H9 (cell line): ENCODE data around the gene LTF. TPM values are rescaled to one million over a fixed set of nuclear protein-coding genes. Genes with fewer than 3 reads are reported as not detected.

Experiments
- DNase-seq: peaks from one replicate; pipeline ENCODE4 v3.0.0-alpha.2; 2017
- H2AFZ ChIP-seq: one replicate; pipeline ENCODE4 v1.6.1; 2013; ENCODE audit warnings: mild to moderate bottlenecking, low read length, control low read depth, moderate library complexity
- H2AK5ac ChIP-seq: 2 replicates; pipeline ENCODE4 v1.6.1; 2013; ENCODE audit warnings: low read length, control low read depth, mixed read lengths; ENCODE audit not compliant: insufficient read length
- H2BK120ac ChIP-seq: one replicate; pipeline ENCODE4 v1.6.1; 2013; ENCODE audit warnings: low read depth, mild to moderate bottlenecking, low read length, control low read depth, inconsistent platforms; ENCODE audit not compliant: poor library complexity, severe bottlenecking
- H2BK12ac ChIP-seq: 2 replicates; pipeline ENCODE4 v1.6.1; 2013; ENCODE audit warnings: low read length, control low read depth, mixed read lengths, low read depth; ENCODE audit not compliant: insufficient read length
- H2BK15ac ChIP-seq: 2 replicates; pipeline ENCODE4 v1.6.1; 2013; ENCODE audit warnings: low read depth, low read length, control low read depth
- H2BK20ac ChIP-seq: one replicate; pipeline ENCODE4 v1.6.1; 2013; ENCODE audit warnings: low read depth, mild to moderate bottlenecking, low read length, control low read depth, inconsistent platforms; ENCODE audit not compliant: poor library complexity, severe bottlenecking
- H2BK5ac ChIP-seq: 2 replicates; pipeline ENCODE4 v1.6.1; 2013; ENCODE audit warnings: low read length, control low read depth, mixed read lengths; ENCODE audit not compliant: insufficient read length
- H3K14ac ChIP-seq: 2 replicates; pipeline ENCODE4 v1.6.1; 2013; ENCODE audit warnings: low read length, control low read depth; ENCODE audit not compliant: insufficient read depth
- H3K18ac ChIP-seq: 2 replicates; pipeline ENCODE4 v1.6.1; 2013; ENCODE audit warnings: low read depth, mild to moderate bottlenecking, mixed read lengths, low read length, control low read depth; ENCODE audit not compliant: insufficient read length
- H3K23ac ChIP-seq: 2 replicates; pipeline ENCODE4 v1.6.1; 2013; ENCODE audit warnings: low read length, control low read depth, mixed read lengths, low read depth; ENCODE audit not compliant: insufficient read length
- H3K23me2 ChIP-seq: 2 replicates; pipeline ENCODE4 v1.6.1; 2013; ENCODE audit warnings: low read depth, mild to moderate bottlenecking, mixed read lengths, low read length, control low read depth; ENCODE audit not compliant: insufficient read length, poor library complexity, severe bottlenecking
- H3K27ac ChIP-seq: 2 replicates; pipeline ENCODE4 v1.5.1; 2013; ENCODE audit warnings: low read length, control low read depth, mixed read lengths, low read depth; ENCODE audit not compliant: insufficient read length
- H3K27me3 ChIP-seq: 2 replicates; pipeline ENCODE4 v1.6.1; 2013; ENCODE audit warnings: low read length, control low read depth, inconsistent platforms; ENCODE audit not compliant: insufficient read depth
- H3K4ac ChIP-seq: 2 replicates; pipeline ENCODE4 v1.6.1; 2013; ENCODE audit warnings: low read depth, mild to moderate bottlenecking, control low read depth, inconsistent platforms, low read length, moderate library complexity
- H3K4me1 ChIP-seq: 2 replicates; pipeline ENCODE4 v1.6.1; 2013; ENCODE audit warnings: low read length, control low read depth, inconsistent platforms; ENCODE audit not compliant: insufficient read depth
- H3K4me2 ChIP-seq: 2 replicates; pipeline ENCODE4 v1.6.1; 2013; ENCODE audit warnings: low read length, control low read depth, mixed read lengths; ENCODE audit not compliant: insufficient read length, insufficient read depth
- H3K56ac ChIP-seq: 2 replicates; pipeline ENCODE4 v1.6.1; 2013; ENCODE audit warnings: low read depth, mild to moderate bottlenecking, mixed read lengths, low read length, control low read depth; ENCODE audit not compliant: insufficient read length
- H3K79me1 ChIP-seq: 2 replicates; pipeline ENCODE4 v1.6.1; 2013; ENCODE audit warnings: low read depth, mild to moderate bottlenecking, moderate library complexity, low read length, control low read depth, inconsistent platforms; ENCODE audit not compliant: insufficient read depth, poor library complexity, severe bottlenecking
- H3K79me2 ChIP-seq: 2 replicates; pipeline ENCODE4 v1.6.1; 2013; ENCODE audit warnings: low read length, control low read depth, inconsistent platforms; ENCODE audit not compliant: insufficient read depth
- H3K9ac ChIP-seq: 2 replicates; pipeline ENCODE4 v1.6.1; 2013; ENCODE audit warnings: low read length, control low read depth, mixed read lengths; ENCODE audit not compliant: insufficient read length; ENCODE audit errors: extremely low read depth
- H3K9me3 ChIP-seq: one replicate; pipeline ENCODE4 v1.6.1; 2013; ENCODE audit warnings: low read depth, low read length, inconsistent platforms; ENCODE audit not compliant: control insufficient read depth
- H3T11ph ChIP-seq: one replicate; pipeline ENCODE4 v1.6.1; 2013; ENCODE audit warnings: mild to moderate bottlenecking, low read length, control low read depth, inconsistent platforms
- H4K20me1 ChIP-seq: one replicate; pipeline ENCODE4 v1.6.1; 2013; ENCODE audit not compliant: control insufficient read depth, insufficient read length, insufficient read depth
- H4K5ac ChIP-seq: 2 replicates; pipeline ENCODE4 v1.6.1; 2013; ENCODE audit warnings: low read depth, mild to moderate bottlenecking, mixed read lengths, low read length, control low read depth; ENCODE audit not compliant: insufficient read length
- H4K8ac ChIP-seq: replicated peaks from 2 replicates; pipeline ENCODE4 v1.6.1; 2013; ENCODE audit warnings: low read length, control low read depth, mixed read lengths, low read depth; ENCODE audit not compliant: insufficient read length
- H4K91ac ChIP-seq: 2 replicates; pipeline ENCODE4 v1.6.1; 2013; ENCODE audit warnings: low read depth, mild to moderate bottlenecking, moderate library complexity, mixed read lengths, low read length, control low read depth; ENCODE audit not compliant: insufficient read length
- H3K27ac Mint-ChIP-seq, 3 experiments: 2 replicates in 2 of 3; 3 replicates in 1 of 3; pipeline ENCODE4 v1.8.0; 2020 to 2021; ENCODE audit warnings: mixed read lengths in 3 of 3, mild to moderate bottlenecking in 1 of 3, moderate library complexity in 1 of 3
- H3K27me3 Mint-ChIP-seq: 2 replicates; pipeline ENCODE4 v1.8.0; 2021; ENCODE audit warnings: low read depth, mild to moderate bottlenecking, moderate library complexity, mixed read lengths
- H3K36me3 Mint-ChIP-seq, 3 experiments: 2 replicates in 2 of 3; 3 replicates in 1 of 3; pipeline ENCODE4 v1.8.0; 2020 to 2021; ENCODE audit warnings: low read depth in 3 of 3, mixed read lengths in 3 of 3; ENCODE audit not compliant: insufficient read depth in 1 of 3
- H3K4me1 Mint-ChIP-seq, 2 experiments: 2 replicates each; pipeline ENCODE4 v1.8.0; 2020; ENCODE audit warnings: mixed read lengths in 2 of 2
- H3K4me3 Mint-ChIP-seq, 2 experiments: 2 replicates in 1 of 2; 3 replicates in 1 of 2; pipeline ENCODE4 v1.8.0; 2020 to 2021; ENCODE audit warnings: mild to moderate bottlenecking in 2 of 2, mixed read lengths in 2 of 2, moderate library complexity in 1 of 2
- H3K9me3 Mint-ChIP-seq, 2 experiments: 2 replicates in 1 of 2; 3 replicates in 1 of 2; pipeline ENCODE4 v1.8.0; 2020; ENCODE audit warnings: mild to moderate bottlenecking in 2 of 2, mixed read lengths in 2 of 2, moderate library complexity in 1 of 2
- WGBS: extraction: QIAGEN DNeasy Blood & Tissue Kit; methylation state at CpG from one replicate; pipeline ENCODE4 v1.1.7; 2013; ENCODE audit warnings: missing lambda C conversion rate, low lambda C conversion rate, mixed read lengths; ENCODE audit not compliant: insufficient read length; ENCODE audit errors: extremely low coverage; 5-methylcytosine and 5-hydroxymethylcytosine counted together
- total RNA-seq: library from RNA; stranded (reverse); gene quantifications from 2 replicates; pipeline ENCODE4 v1.2.1, GENCODE V29; 2021
- TF ChIP-seq, protein P1 (sequence below): fragments of 200-600 bp; sonication (generic); conservative IDR thresholded peaks from 3 replicates; pipeline ENCODE4 v1.8.0; 2021; ENCODE audit warnings: antibody characterized with exemption, mild to moderate bottlenecking

LTF gene
- total RNA-seq, 1 experiment from 2014 or later = not detected

DNA sequence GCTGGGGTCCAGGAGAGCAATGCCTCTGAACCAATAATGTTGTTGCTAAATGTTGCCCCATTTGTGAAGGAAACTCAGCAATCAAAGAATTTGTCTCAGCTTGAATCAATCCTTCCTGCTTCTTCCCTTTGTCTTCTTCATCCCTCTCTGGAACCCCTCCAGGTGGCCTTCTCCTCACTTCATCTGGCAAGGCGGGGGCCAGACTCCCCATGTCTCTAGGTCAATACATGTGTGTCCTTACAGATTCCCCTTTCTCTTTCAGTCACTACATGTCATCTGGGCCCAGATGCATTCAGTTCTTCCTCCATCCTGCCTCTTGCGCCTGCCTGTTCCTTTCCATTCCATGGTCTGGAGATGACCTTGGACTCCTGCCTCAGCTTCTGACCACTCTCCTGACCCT is 8.0 kb upstream of the LTF start:
- no peak overlapping the region for H3K27ac Mint-ChIP-seq
- no peak overlapping the region for H3K27ac ChIP-seq

More for the DNA sequence above, 8.0 kb upstream of the LTF start:
- H3K9ac ChIP-seq = no peak overlapping the region
- H4K91ac ChIP-seq = no peak overlapping the region
- no peak overlapping the region for H2BK5ac ChIP-seq
- TF ChIP-seq, protein P1, sequence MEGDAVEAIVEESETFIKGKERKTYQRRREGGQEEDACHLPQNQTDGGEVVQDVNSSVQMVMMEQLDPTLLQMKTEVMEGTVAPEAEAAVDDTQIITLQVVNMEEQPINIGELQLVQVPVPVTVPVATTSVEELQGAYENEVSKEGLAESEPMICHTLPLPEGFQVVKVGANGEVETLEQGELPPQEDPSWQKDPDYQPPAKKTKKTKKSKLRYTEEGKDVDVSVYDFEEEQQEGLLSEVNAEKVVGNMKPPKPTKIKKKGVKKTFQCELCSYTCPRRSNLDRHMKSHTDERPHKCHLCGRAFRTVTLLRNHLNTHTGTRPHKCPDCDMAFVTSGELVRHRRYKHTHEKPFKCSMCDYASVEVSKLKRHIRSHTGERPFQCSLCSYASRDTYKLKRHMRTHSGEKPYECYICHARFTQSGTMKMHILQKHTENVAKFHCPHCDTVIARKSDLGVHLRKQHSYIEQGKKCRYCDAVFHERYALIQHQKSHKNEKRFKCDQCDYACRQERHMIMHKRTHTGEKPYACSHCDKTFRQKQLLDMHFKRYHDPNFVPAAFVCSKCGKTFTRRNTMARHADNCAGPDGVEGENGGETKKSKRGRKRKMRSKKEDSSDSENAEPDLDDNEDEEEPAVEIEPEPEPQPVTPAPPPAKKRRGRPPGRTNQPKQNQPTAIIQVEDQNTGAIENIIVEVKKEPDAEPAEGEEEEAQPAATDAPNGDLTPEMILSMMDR = no peak
- H3K79me2 ChIP-seq = no peaks in the 10 kb centered on the region
- no peaks in the 10 kb centered on the region; the same call in 1 of the 2 replicates for H3K27me3 ChIP-seq
- Mint-ChIP-seq H3K4me3 (no peak overlapping the region), H3K36me3 (peaks cover 4 to 14% (median 6%) of the 10 kb centered on the region in 3 experiments; a peak in 6 of 7 replicates), H3K4me1 (no peaks in the 10 kb centered on the region), H3K9me3 (peaks cover 10 to 12% of the 10 kb centered on the region in 2 experiments), H3K27me3 (peaks cover 17% of the 10 kb centered on the region)
- H4K20me1 ChIP-seq = no peaks in the 10 kb centered on the region
- H3K79me1 ChIP-seq = no peaks in the 10 kb centered on the region
- no peaks in the 10 kb centered on the region for H3K4me1 ChIP-seq
- no peak overlapping the region for H3K18ac ChIP-seq
- no peak overlapping the region for H3K4me2 ChIP-seq
- H3K14ac ChIP-seq = no peak overlapping the region
- H2BK15ac ChIP-seq = no peak overlapping the region
- no peak overlapping the region for H3K4ac ChIP-seq
- WGBS = no CpG with 5 or more reads among the region's 2 CpGs
- no peak overlapping the region for H3T11ph ChIP-seq
- H2AK5ac ChIP-seq = no peak overlapping the region
- DNase-seq = no peak
- no peak overlapping the region for H4K5ac ChIP-seq
- no peak overlapping the region for H2BK12ac ChIP-seq
- H3K23me2 ChIP-seq = no peaks in the 10 kb centered on the region
- H3K23ac ChIP-seq = no peak overlapping the region
- H2BK120ac ChIP-seq = no peak overlapping the region
- H4K8ac ChIP-seq = no peak overlapping the region
- no peak overlapping the region for H3K56ac ChIP-seq
- no peak overlapping the region for H2BK20ac ChIP-seq
- H2AFZ ChIP-seq = no peak overlapping the region
- H3K9me3 ChIP-seq = no peaks in the 10 kb centered on the region
